Astrocyte (in vitro differentiated cells and primary cell): Measurements from ENCODE around the gene TEX55. TPM values are rescaled to one million over a fixed set of nuclear protein-coding genes. Genes with fewer than 3 reads are reported as not detected.

ENCODE experiments used
- DNase-seq: peaks from one replicate; pipeline ENCODE4 v3.0.0-alpha.2; 2010; ENCODE audit warnings: low read depth
- FAIRE-seq: peaks from 2 replicates; lab custom pipeline; 2011; peaks lifted over from hg19 to GRCh38; lab: Jason Lieb, UNC
- H2AFZ ChIP-seq: 2 replicates; pipeline ENCODE4 v1.6.0; 2012; ENCODE audit warnings: low read depth, low read length, inconsistent platforms
- H3K27ac ChIP-seq: 2 replicates; pipeline ENCODE4 v1.5.1; 2011; ENCODE audit warnings: low read depth, low read length, inconsistent platforms
- H3K27me3 ChIP-seq: 2 replicates; pipeline ENCODE4 v1.6.0; 2011; ENCODE audit warnings: low read length, inconsistent platforms; ENCODE audit not compliant: insufficient read depth
- H3K36me3 ChIP-seq: 2 replicates; pipeline ENCODE4 v1.5.1; 2011; ENCODE audit warnings: low read length, inconsistent platforms; ENCODE audit not compliant: insufficient read depth
- H3K4me1 ChIP-seq: 2 replicates; pipeline ENCODE4 v1.5.1; 2011; ENCODE audit warnings: low read length, inconsistent platforms; ENCODE audit not compliant: insufficient read depth
- H3K4me2 ChIP-seq: 2 replicates; pipeline ENCODE4 v1.6.0; 2012; ENCODE audit warnings: low read length, inconsistent platforms
- H3K4me3 ChIP-seq: 2 replicates; pipeline ENCODE4 v1.5.1; 2011; ENCODE audit warnings: low read depth, mild to moderate bottlenecking, low read length, inconsistent platforms; ENCODE audit not compliant: insufficient read depth
- H3K79me2 ChIP-seq: 2 replicates; pipeline ENCODE4 v1.6.0; 2012; ENCODE audit warnings: mild to moderate bottlenecking, low read length, inconsistent platforms; ENCODE audit not compliant: insufficient read depth
- H3K9ac ChIP-seq: 2 replicates; pipeline ENCODE4 v1.6.0; 2012; ENCODE audit warnings: mild to moderate bottlenecking, low read length, inconsistent platforms
- H3K9me3 ChIP-seq: 2 replicates; pipeline ENCODE4 v1.5.1; 2012; ENCODE audit warnings: low read depth, mild to moderate bottlenecking, low read length, inconsistent platforms; ENCODE audit not compliant: insufficient read depth
- H4K20me1 ChIP-seq: 2 replicates; pipeline ENCODE4 v1.6.0; 2012; ENCODE audit warnings: low read length, inconsistent platforms; ENCODE audit not compliant: insufficient read depth
- H3K27ac Mint-ChIP-seq: one replicate; pipeline ENCODE4 v1.8.0; 2021; ENCODE audit warnings: mild to moderate bottlenecking, mixed read lengths; ENCODE audit not compliant: unreplicated experiment
- H3K27me3 Mint-ChIP-seq: one replicate; pipeline ENCODE4 v1.8.0; 2021; ENCODE audit warnings: low read depth, mixed read lengths; ENCODE audit not compliant: unreplicated experiment
- H3K36me3 Mint-ChIP-seq: one replicate; pipeline ENCODE4 v1.8.0; 2021; ENCODE audit warnings: low read depth, mixed read lengths; ENCODE audit not compliant: unreplicated experiment
- H3K4me1 Mint-ChIP-seq: one replicate; pipeline ENCODE4 v1.8.0; 2021; ENCODE audit warnings: low read depth, mixed read lengths; ENCODE audit not compliant: unreplicated experiment
- H3K4me3 Mint-ChIP-seq: one replicate; pipeline ENCODE4 v1.8.0; 2021; ENCODE audit warnings: mild to moderate bottlenecking, moderate library complexity, mixed read lengths; ENCODE audit not compliant: unreplicated experiment
- H3K9me3 Mint-ChIP-seq: one replicate; pipeline ENCODE4 v1.8.0; 2021; ENCODE audit warnings: mild to moderate bottlenecking, mixed read lengths; ENCODE audit not compliant: unreplicated experiment
- CTCF ChIP-seq: IDR thresholded peaks from 2 replicates; pipeline ENCODE4 v1.5.1; 2011; ENCODE audit warnings: low read depth, mild to moderate bottlenecking, inconsistent platforms, low read length, moderate library complexity; ENCODE audit not compliant: insufficient read depth
- EZH2 ChIP-seq: IDR thresholded peaks from 2 replicates; pipeline ENCODE4 v1.6.1; 2012; ENCODE audit warnings: mild to moderate bottlenecking, low read length, inconsistent platforms; ENCODE audit not compliant: insufficient read depth
- total RNA-seq: library from RNA; stranded (reverse); gene quantifications from 2 replicates; pipeline ENCODE4 v1.2.1, GENCODE V29; 2021

The TEX55 gene
- total RNA-seq, 1 donor from 2014 or later, result not detected

GRCh38 chr3:119187266-119187665, 41.3 kb downstream of the TEX55 start:
- no peaks in the 10 kb centered on the region for H3K27me3 Mint-ChIP-seq
- no peak overlapping the region for H3K27ac Mint-ChIP-seq
- no peaks in the 10 kb centered on the region for H4K20me1 ChIP-seq
- no peaks in the 10 kb centered on the region for H3K79me2 ChIP-seq
- H3K4me1 ChIP-seq, result peaks cover 10% of the 10 kb centered on the region
- no peak overlapping the region for H2AFZ ChIP-seq
- H3K4me2 ChIP-seq, result no peak overlapping the region
- TF ChIP-seq EZH2, result no peak
- TF ChIP-seq CTCF, result no peak
- FAIRE-seq (no peak), DNase-seq (peak; percentile 37)
- no peak overlapping the region for H3K27ac ChIP-seq
- H3K4me1 Mint-ChIP-seq, result peaks cover 5% of the 10 kb centered on the region
- H3K36me3 ChIP-seq, result no peaks in the 10 kb centered on the region
- H3K9me3 ChIP-seq, result no peaks in the 10 kb centered on the region
- H3K4me3 ChIP-seq, result no peak overlapping the region
- H3K36me3 Mint-ChIP-seq, result no peaks in the 10 kb centered on the region
- H3K4me3 Mint-ChIP-seq, result no peak overlapping the region
- no peak overlapping the region for H3K9ac ChIP-seq
- H3K27me3 ChIP-seq, result no peaks in the 10 kb centered on the region
- H3K9me3 Mint-ChIP-seq, result no peaks in the 10 kb centered on the region

DNA sequence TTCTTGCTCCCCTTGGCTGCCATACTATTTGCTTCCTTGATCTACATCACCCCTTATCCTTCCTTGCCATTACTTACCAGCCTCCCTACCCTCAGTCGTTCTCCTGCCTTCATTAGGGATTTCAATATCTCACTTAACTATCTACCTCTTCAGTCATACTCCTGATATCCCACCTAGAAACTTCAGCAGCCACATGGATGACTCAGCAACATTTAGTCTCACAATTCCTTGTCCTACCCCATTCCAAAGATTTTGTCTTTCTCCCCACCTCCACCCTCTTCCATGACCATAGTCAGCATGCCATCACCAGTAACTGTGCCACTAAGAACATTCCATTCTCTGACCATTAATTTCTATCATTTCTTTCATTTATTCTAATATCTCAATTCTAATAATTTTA, 45.8 kb downstream of the TEX55 start:
- no peak for FAIRE-seq

More for the DNA sequence above, 45.8 kb downstream of the TEX55 start:
- Histone ChIP-seq H3K4me3 (no peak overlapping the region), H4K20me1 (no peaks in the 10 kb centered on the region), H2AFZ (no peak overlapping the region), H3K9ac (no peak overlapping the region), H3K27me3 (no peaks in the 10 kb centered on the region), H3K4me1 (peaks cover 15% of the 10 kb centered on the region), H3K79me2 (no peaks in the 10 kb centered on the region), H3K9me3 (no peaks in the 10 kb centered on the region), H3K4me2 (no peak overlapping the region), H3K27ac (no peak overlapping the region), H3K36me3 (no peaks in the 10 kb centered on the region)
- Mint-ChIP-seq H3K27me3 (no peaks in the 10 kb centered on the region), H3K36me3 (no peaks in the 10 kb centered on the region), H3K27ac (no peak overlapping the region), H3K4me3 (no peak overlapping the region), H3K4me1 (peaks cover 21% of the 10 kb centered on the region), H3K9me3 (no peaks in the 10 kb centered on the region)
- DNase-seq, result no peak
- TF ChIP-seq EZH2, result no peak
- no peak for TF ChIP-seq CTCF
